Epithelial cell of esophagus (primary cell): Measurements from ENCODE around the gene RENBP.

Source experiments
- DNase-seq: peaks from one replicate; pipeline ENCODE4 v3.0.0; 2010; ENCODE audit warnings: low read depth
- H3K4me3 ChIP-seq: 2 replicates; pipeline ENCODE4 v1.5.1; 2011; ENCODE audit warnings: mild to moderate bottlenecking, low read length, control low read depth
- TF ChIP-seq, protein P1 (sequence below): IDR thresholded peaks from 2 replicates; pipeline ENCODE4 v1.5.1; 2011; ENCODE audit warnings: low read depth, mild to moderate bottlenecking, low read length, control low read depth, inconsistent platforms; ENCODE audit not compliant: insufficient read depth; ENCODE audit errors: missing control alignments

RENBP gene

DNA sequence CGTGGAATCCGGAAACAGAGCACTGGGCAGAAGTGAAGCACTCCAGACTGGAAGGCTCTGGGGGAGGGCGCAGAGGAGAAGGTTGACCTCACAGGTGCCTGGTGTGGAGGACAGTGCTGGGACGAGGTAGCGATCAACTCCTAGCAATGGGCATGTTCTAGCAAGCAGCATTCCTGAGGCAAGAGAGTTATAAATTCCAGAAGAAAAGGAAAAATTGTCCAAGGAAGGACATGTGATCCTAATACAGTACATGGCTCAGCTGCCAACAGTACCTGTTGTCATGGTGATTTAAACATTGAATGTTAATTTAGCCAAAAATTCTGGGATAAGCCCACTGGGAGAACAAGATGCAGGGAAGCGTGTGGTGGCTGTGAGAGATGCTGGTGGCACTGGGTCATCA is 26.6 kb downstream of the RENBP start:
- DNase-seq = peak; percentile 51
- H3K4me3 ChIP-seq = no peak overlapping the region

DNA sequence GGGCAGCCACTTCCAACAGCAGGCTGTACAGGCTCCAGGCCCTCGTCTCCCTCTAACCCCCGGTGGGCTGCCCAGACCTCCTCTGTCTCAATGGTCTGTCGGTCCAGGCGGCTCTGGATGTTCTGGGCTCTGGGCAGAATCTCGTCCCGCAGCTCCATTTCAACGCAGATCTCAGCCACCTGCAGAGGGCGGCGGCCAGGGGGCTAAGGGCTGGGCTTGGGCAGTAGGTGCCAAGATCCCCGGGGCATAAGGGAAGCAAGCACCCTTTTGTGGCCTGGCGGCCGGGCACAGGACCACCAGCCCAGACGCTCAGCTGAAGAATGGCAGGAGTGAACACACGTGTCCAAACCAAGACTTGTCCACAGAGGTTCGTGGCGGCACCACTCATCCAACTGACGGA is 30.7 kb downstream of the RENBP start:
- no peak overlapping the region for H3K4me3 ChIP-seq
- TF ChIP-seq, protein P1, sequence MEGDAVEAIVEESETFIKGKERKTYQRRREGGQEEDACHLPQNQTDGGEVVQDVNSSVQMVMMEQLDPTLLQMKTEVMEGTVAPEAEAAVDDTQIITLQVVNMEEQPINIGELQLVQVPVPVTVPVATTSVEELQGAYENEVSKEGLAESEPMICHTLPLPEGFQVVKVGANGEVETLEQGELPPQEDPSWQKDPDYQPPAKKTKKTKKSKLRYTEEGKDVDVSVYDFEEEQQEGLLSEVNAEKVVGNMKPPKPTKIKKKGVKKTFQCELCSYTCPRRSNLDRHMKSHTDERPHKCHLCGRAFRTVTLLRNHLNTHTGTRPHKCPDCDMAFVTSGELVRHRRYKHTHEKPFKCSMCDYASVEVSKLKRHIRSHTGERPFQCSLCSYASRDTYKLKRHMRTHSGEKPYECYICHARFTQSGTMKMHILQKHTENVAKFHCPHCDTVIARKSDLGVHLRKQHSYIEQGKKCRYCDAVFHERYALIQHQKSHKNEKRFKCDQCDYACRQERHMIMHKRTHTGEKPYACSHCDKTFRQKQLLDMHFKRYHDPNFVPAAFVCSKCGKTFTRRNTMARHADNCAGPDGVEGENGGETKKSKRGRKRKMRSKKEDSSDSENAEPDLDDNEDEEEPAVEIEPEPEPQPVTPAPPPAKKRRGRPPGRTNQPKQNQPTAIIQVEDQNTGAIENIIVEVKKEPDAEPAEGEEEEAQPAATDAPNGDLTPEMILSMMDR = no peak
- DNase-seq = no peak

More for the DNA sequence above, 26.6 kb downstream of the RENBP start:
- TF ChIP-seq, protein P1 = no peak

DNA sequence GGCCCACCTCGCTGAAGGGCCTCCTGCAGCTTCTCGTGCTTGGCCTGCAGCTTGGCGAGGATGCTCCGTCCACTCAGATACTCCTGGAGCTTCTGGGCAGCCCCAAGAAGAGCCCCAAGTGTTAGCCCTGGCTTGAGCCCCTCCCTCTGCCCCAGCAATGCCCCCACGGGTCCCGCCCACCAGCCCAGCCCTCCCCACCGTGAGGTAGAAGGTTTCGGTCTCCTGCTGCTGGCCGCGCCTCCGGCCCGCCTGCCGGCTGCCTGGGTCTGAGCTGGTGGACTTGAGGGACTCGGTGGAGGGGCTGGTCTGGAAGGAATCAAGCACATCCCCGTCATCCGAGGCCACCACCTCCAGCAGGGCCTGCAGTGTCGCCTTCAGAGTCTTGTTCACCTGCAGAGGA is 31.2 kb downstream of the RENBP start:
- H3K4me3 ChIP-seq = no peak overlapping the region
- DNase-seq = no peak
- TF ChIP-seq, protein P1 = no peak

DNA sequence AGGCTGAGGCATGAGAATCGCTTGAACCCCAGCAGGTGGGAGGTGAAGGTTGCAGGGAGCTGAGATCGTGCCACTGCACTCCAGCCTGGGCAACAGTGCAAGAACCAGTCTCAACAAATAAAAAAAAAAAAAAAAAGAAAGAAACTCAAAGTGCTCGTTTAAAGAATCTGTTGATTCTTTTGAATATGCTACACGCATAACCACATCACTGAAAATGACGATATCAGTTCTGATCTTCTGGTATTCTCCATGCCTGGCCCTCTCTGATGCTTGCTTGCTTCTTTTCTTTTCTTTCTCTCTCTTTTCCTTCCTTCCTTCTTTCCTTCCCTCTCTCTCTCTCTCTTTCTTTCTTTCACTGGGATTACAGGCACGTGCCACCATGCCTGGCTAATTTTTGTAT is 32.6 kb downstream of the RENBP start:
- H3K4me3 ChIP-seq = no peak overlapping the region
- DNase-seq = no peak
- TF ChIP-seq, protein P1 = no peak

DNA sequence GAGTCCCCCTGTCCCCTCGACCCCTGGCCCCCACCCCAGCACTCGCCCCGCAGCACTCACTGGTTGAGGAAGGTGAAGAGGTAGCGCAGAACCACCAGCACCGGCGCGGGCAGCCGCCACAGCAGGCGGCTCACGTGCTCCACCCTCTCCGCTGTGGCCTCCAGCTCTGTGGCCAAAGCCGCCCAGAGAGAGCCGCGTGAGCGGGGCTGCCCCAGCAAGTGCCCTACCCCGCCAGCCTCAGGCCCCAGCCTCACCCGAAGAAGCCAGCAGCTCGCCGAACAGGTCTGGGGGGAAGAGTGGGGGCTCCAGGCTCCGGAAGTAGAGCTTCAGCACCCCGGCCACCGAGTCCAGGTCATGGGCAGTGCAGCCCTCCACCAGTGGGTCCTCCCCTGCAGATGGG is 34.0 kb downstream of the RENBP start:
- TF ChIP-seq, protein P1 = no peak
- H3K4me3 ChIP-seq = no peak overlapping the region
- DNase-seq = no peak

DNA sequence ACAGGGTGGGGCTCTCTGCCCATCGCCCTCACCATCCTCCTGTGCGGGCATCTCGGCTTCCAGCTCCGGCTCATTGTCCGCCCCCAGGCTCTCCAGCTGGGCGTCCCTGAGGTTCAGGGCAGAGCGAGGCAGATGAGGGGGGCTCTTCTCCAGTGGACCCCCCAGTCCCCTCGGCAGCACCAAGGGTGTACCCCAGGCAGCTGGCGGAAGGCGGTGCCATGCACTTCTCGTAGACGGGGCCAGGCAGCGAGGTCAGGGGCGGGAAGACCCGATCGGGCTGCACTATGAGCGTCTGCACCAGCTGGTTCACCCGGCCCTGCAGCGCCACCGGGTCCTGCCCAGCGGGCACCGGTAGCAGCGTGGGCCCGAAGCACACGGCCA is 34.5 kb downstream of the RENBP start:
- TF ChIP-seq, protein P1 = no peak
- no peak overlapping the region for H3K4me3 ChIP-seq
- no peak for DNase-seq
